ENCODE results near the gene HAPSTR1. TPM values are rescaled to one million over a fixed set of nuclear protein-coding genes. Genes with fewer than 3 reads are reported as not detected.

The HAPSTR1 gene
- polyA plus RNA-seq, 1 donor (not counting 4 experiments of a cell fraction or from before 2014, with no cell fraction given), result 46.5 TPM

DNA sequence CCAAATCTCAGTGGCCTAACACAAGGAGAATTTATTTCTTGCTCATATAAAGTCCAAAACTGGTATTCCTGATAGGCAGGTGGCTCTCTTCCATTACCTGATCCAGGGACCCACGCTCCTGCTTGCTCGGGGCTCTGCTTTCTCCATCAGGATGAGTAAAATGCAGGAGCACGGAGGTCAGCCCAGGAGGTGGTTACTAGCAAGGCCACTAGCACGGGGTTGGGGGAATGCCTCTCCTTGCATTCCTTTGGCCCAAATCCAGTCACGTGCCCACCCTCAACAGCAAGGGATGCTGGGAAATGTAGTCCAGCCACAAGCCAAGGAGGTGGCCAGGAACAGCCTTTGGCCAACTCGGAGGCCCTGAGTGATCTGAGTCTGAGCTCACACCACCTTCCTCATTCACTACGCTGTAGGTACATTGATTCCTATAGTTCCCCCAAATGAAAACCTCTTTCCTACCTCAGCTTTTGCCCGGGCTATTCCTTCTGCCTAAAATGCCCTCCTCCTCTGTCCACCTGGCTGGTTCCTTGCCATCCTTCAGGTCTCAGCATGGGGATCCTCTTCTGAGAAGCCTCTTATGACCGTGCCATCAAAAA, 38.3 kb upstream of the HAPSTR1 start:
- Histone ChIP-seq H4K20me1 (ENCODE audit: control insufficient read depth, extremely low read depth, insufficient read depth, low read length) (no peaks in the 10 kb centered on the region), H3K27ac (ENCODE audit: control insufficient read depth, insufficient read depth, low read length) (no peak overlapping the region), H3K4me2 (ENCODE audit: control insufficient read depth, extremely low read depth, insufficient read depth, low read depth, low read length) (no peak overlapping the region), H3K36me3 (ENCODE audit: control insufficient read depth in 2 of 2, extremely low read depth in 1 of 2, insufficient read depth in 2 of 2, low read length in 2 of 2) (no peaks in the 10 kb centered on the region), H3K27me3 (ENCODE audit: control insufficient read depth, extremely low read depth, insufficient read depth, low read length) (no peaks in the 10 kb centered on the region), H2AFZ (ENCODE audit: control insufficient read depth, low read length) (no peak overlapping the region), H3K9ac (ENCODE audit: control insufficient read depth, extremely low read depth, insufficient read depth, low read length) (no peak overlapping the region), H3K9me3 (ENCODE audit: control insufficient read depth, low read depth, low read length) (no peaks in the 10 kb centered on the region), H3K79me2 (ENCODE audit: control insufficient read depth, insufficient read depth, low read length) (no peaks in the 10 kb centered on the region), H3K4me1 (ENCODE audit: control insufficient read depth, extremely low read depth, insufficient read depth, low read length) (peaks cover 15% of the 10 kb centered on the region), H3K4me3 (ENCODE audit: control insufficient read depth in 2 of 3, extremely low read depth in 1 of 3, insufficient read depth in 2 of 3, low read depth in 1 of 3, low read length in 3 of 3) (no peak overlapping the region), H3K9me1 (ENCODE audit: control insufficient read depth, extremely low read depth, insufficient read depth, low read length) (no peaks in the 10 kb centered on the region)
- DNase-seq (ENCODE audit: low read depth, low spot score) (no peak), FAIRE-seq (no peak)
- dilution Hi-C loops (cut with MboI; ENCODE audit: extremely low pct_ligation_motif_present, low sequenced_read_pairs), result no loop called here
- no peak for TF ChIP-seq CTCF (optimal IDR thresholded peaks at IDR 0.05 in 1 of 3, IDR thresholded peaks at IDR 0.05 in 1 of 3, conservative IDR thresholded peaks at IDR 0.05 in 1 of 3; ENCODE audit: extremely low read depth in 1 of 3, insufficient read depth in 2 of 3, low read length in 3 of 3)
- TF ChIP-seq EZH2 (IDR thresholded peaks at IDR 0.05; ENCODE audit: low read length), result no peak

DNA sequence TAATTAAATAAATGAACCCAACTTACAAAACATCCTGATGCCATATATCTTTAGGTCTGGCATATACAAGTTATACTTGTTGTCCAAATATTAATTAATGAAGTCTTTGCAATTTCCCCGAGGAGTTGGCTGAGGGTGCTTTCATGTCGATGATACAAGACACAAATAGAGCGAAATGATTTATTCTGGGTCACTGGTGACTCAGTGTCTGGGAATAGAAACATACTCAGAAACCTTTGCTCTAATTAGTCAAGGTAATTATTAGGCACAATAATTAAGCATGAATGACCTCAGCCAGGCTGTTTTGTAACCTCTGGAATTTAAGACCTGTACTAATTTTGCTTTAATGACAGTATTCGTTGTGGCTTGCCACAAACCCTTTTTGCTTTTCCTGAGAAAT, 37.0 kb upstream of the HAPSTR1 start:
- no peaks in the 10 kb centered on the region for H3K79me2 ChIP-seq (ENCODE audit: control insufficient read depth, insufficient read depth, low read length)
- no peak overlapping the region for H3K4me3 ChIP-seq (ENCODE audit: control insufficient read depth in 2 of 3, extremely low read depth in 1 of 3, insufficient read depth in 2 of 3, low read depth in 1 of 3, low read length in 3 of 3)
- peaks cover 11% of the 10 kb centered on the region for H3K4me1 ChIP-seq (ENCODE audit: control insufficient read depth, extremely low read depth, insufficient read depth, low read length)
- no peaks in the 10 kb centered on the region for H3K9me1 ChIP-seq (ENCODE audit: control insufficient read depth, extremely low read depth, insufficient read depth, low read length)
- TF ChIP-seq EZH2 (IDR thresholded peaks at IDR 0.05; ENCODE audit: low read length) (no peak), CTCF (optimal IDR thresholded peaks at IDR 0.05 in 1 of 3, IDR thresholded peaks at IDR 0.05 in 1 of 3, conservative IDR thresholded peaks at IDR 0.05 in 1 of 3; ENCODE audit: extremely low read depth in 1 of 3, insufficient read depth in 2 of 3, low read length in 3 of 3) (no peak)
- no peak overlapping the region for H3K27ac ChIP-seq (ENCODE audit: control insufficient read depth, insufficient read depth, low read length)
- DNase-seq (ENCODE audit: low read depth, low spot score) (no peak), FAIRE-seq (no peak)
- no peak overlapping the region for H3K9ac ChIP-seq (ENCODE audit: control insufficient read depth, extremely low read depth, insufficient read depth, low read length)
- H2AFZ ChIP-seq (ENCODE audit: control insufficient read depth, low read length), result no peak overlapping the region
- H3K36me3 ChIP-seq (ENCODE audit: control insufficient read depth in 2 of 2, extremely low read depth in 1 of 2, insufficient read depth in 2 of 2, low read length in 2 of 2), result no peaks in the 10 kb centered on the region
- dilution Hi-C loops (cut with MboI; ENCODE audit: extremely low pct_ligation_motif_present, low sequenced_read_pairs), result no loop called here
- no peaks in the 10 kb centered on the region for H4K20me1 ChIP-seq (ENCODE audit: control insufficient read depth, extremely low read depth, insufficient read depth, low read length)
- no peak overlapping the region for H3K4me2 ChIP-seq (ENCODE audit: control insufficient read depth, extremely low read depth, insufficient read depth, low read depth, low read length)
- H3K27me3 ChIP-seq (ENCODE audit: control insufficient read depth, extremely low read depth, insufficient read depth, low read length), result no peaks in the 10 kb centered on the region
- no peaks in the 10 kb centered on the region for H3K9me3 ChIP-seq (ENCODE audit: control insufficient read depth, low read depth, low read length)
